GM13976 (cell line): ENCODE results near the gene SLC1A7.

ENCODE experiments used
- DNase-seq: peaks from one replicate; pipeline ENCODE4 v3.0.0; 2012; ENCODE audit warnings: low spot score
- in situ Hi-C: fragments of 300-500 bp; cut with MboI; formaldehyde crosslinking; loops from one replicate; pipeline ENCODE4 v1.12.0; 2022; ENCODE audit warnings: low sequenced_read_pairs, mixed read lengths, inconsistent platforms; ENCODE audit not compliant: unreplicated experiment
- TF ChIP-seq, protein P1 (sequence below): IDR thresholded peaks from 2 replicates; pipeline ENCODE4 v1.5.1; 2012; ENCODE audit warnings: borderline replicate concordance, mild to moderate bottlenecking; ENCODE audit not compliant: insufficient read depth; ENCODE audit errors: extremely low read depth, missing control alignments, control extremely low read depth

The SLC1A7 gene

DNA sequence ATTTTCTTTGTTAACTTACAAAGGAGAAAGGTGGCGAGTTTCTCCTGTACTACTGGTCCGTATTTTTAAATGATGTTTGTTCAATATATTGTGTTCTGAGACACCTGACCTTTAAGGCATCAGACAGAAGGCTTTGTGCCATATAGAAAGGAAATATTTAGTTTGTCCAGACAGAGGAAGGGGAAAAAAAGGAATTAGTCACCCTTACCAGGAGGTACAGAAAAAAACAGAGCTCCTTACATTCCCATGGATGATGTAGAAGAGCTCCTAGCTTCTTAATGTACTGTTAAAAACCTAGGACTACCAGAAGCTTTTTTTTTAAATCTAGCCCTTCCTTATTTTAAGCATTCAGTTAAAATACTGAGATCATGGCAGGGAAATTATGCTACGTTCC lies 92.9 kb downstream of the SLC1A7 start:
- TF ChIP-seq, protein P1, sequence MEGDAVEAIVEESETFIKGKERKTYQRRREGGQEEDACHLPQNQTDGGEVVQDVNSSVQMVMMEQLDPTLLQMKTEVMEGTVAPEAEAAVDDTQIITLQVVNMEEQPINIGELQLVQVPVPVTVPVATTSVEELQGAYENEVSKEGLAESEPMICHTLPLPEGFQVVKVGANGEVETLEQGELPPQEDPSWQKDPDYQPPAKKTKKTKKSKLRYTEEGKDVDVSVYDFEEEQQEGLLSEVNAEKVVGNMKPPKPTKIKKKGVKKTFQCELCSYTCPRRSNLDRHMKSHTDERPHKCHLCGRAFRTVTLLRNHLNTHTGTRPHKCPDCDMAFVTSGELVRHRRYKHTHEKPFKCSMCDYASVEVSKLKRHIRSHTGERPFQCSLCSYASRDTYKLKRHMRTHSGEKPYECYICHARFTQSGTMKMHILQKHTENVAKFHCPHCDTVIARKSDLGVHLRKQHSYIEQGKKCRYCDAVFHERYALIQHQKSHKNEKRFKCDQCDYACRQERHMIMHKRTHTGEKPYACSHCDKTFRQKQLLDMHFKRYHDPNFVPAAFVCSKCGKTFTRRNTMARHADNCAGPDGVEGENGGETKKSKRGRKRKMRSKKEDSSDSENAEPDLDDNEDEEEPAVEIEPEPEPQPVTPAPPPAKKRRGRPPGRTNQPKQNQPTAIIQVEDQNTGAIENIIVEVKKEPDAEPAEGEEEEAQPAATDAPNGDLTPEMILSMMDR = no peak
- DNase-seq = no peak
- in situ Hi-C loops = no loop called here

- no peak for DNase-seq
- in situ Hi-C loops = no loop called here
- TF ChIP-seq, protein P1 = no peak
These were observed 93.4 kb downstream of the SLC1A7 start for GRCh38 chr1:53048960-53049573.

DNA sequence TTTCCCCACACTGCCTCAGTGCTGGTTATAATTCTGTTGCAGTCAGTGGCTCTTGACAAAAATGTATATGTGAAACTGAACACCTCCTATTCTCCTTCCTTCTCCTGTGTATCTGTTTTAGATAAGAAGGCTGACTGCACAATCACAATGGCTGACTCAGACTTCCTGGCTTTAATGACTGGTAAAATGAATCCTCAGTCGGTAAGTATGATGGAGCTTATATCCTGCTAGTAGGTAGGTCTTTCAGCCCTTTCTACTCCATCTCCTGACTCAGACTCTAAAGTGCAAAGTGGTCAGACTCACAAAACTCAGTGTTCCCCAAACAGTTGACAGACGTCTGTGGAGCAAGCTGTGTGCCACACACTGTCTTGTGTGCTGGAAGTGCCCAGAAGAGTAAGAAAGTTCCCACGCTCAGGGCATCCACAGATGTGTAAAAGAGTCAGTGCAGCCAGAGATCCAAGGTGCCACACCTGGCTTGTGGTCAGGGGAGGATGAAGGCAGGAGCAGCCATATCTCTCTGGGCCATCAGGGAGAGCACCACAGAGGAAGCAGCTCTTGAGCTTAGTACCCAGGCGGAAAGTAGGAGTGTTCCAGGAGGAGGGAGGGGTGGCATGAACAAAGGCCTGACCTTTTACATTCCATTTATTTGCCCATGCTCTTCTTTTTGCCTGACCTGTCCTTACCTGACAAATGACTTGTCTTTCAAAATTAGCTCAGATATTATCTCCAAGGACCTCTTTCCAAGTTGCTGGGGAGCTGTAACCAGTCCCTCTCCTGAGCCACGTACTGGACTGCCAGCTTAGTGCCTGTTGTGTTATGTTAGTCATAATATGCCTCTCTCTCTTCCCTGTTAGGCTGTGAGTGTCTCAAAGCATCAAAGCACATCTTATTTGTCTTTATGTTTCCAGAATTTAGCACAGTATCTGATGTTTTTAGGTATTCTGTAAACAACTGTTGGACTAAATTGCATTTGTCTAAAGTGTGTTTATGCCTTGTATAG lies 94.4 kb downstream of the SLC1A7 start:
- no peak for DNase-seq
- TF ChIP-seq, protein P1 = no peak
- in situ Hi-C loops = no loop called here

DNA sequence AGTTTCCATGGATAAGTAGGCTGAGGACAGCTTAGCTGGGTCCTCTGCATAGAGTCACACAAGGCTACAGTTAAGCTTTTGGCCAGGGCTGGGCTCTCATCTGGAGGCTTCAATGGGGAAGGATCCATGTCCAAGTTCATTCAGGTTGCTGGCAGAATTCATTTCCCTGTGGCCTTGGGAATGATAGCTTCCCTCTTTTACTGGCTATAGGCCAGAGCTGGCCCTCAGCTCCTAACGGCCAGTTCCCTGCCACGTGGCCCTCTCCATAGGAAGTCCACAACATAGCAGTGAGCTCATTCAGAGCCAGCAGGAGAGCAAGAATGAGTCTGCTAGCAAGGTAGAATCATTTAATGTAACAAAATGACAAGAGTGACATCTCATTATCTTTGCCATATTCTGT lies 95.5 kb downstream of the SLC1A7 start:
- TF ChIP-seq, protein P1 = no peak
- in situ Hi-C loops = no loop called here
- no peak for DNase-seq

DNA sequence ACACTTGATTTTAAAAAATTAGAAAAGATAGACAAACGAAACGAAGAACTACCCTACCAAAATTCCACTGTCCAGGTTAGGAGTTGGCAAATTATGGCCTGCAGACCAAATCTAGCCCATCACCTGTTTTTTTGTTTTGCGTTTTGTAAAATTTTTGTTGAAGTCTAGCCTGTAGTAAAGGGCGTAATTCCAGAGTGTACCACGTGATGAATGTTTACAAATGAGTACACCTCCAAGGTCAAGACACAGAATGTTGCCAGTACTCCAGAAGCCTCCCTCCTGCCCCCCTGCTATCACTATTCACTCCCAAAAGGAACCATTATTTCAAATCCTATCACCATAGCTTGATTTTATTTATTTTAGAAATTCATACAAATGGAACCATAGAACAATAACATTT lies 97.5 kb downstream of the SLC1A7 start:
- TF ChIP-seq, protein P1 = no peak
- DNase-seq = no peak
- in situ Hi-C loops = no loop called here

GRCh38 chr1:53043271-53043670 lies 99.2 kb downstream of the SLC1A7 start:
- in situ Hi-C loops = no loop called here
- TF ChIP-seq, protein P1 = no peak
- DNase-seq = no peak
